GM12872 (cell line): ENCODE data around the gene PREX1.

Experiments used
- TF ChIP-seq, protein P1 (sequence below): IDR thresholded peaks from 3 replicates; pipeline ENCODE4 v1.5.1; 2011; ENCODE audit warnings: low read depth, mild to moderate bottlenecking, low read length, moderate library complexity; ENCODE audit not compliant: insufficient read depth

PREX1 gene

DNA sequence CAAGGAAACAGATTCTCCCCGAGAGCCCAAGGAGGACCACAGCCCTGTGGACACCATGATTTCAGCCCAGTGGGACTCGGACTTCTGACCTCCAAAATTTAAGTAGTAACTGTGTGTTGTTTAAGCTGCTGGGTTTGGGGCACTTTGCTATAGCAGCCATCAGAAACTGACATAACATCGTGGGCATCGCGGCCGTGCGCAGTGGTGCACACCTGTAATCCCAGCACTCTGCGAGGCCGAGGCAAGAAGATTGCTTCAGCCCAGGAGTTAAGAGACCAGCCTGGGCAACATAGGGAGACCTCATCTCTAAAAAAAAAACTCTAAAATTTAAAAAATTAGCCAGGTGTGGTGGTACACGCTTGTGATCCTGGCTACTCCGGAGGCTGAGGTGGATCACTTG is 175.8 kb downstream of the PREX1 start:
- TF ChIP-seq, protein P1, sequence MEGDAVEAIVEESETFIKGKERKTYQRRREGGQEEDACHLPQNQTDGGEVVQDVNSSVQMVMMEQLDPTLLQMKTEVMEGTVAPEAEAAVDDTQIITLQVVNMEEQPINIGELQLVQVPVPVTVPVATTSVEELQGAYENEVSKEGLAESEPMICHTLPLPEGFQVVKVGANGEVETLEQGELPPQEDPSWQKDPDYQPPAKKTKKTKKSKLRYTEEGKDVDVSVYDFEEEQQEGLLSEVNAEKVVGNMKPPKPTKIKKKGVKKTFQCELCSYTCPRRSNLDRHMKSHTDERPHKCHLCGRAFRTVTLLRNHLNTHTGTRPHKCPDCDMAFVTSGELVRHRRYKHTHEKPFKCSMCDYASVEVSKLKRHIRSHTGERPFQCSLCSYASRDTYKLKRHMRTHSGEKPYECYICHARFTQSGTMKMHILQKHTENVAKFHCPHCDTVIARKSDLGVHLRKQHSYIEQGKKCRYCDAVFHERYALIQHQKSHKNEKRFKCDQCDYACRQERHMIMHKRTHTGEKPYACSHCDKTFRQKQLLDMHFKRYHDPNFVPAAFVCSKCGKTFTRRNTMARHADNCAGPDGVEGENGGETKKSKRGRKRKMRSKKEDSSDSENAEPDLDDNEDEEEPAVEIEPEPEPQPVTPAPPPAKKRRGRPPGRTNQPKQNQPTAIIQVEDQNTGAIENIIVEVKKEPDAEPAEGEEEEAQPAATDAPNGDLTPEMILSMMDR, result no peak

- TF ChIP-seq, protein P1, result no peak
These were observed 176.5 kb downstream of the PREX1 start for GRCh38 chr20:48651271-48651670.

- TF ChIP-seq, protein P1, result no peak
These were observed 177.9 kb downstream of the PREX1 start for GRCh38 chr20:48649868-48650267.

DNA sequence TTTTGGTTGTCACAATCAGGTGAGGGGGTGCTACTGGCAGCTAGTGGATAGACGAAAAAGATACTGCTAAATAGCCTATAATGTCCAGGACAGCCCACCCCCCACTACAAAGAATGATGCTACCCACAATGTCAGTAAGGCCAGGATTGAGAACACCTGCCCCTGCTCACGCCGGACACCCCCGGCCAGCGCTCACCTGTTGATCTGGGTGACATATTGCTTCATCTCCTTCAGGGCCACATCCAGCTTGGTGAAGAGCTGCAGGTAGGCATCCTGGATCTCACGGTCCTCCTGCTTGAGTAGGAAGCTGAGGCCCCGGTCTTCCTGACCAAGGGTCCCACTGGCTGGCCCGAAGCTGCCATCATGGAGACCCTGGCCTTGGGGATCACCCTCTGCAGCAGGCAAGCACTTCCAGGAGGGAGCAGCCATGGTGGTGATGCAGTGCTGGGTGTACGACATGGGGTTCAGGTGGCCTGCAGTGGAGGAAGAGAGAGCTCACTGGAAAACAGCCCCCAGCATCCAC is 178.6 kb downstream of the PREX1 start:
- TF ChIP-seq, protein P1, result no peak

DNA sequence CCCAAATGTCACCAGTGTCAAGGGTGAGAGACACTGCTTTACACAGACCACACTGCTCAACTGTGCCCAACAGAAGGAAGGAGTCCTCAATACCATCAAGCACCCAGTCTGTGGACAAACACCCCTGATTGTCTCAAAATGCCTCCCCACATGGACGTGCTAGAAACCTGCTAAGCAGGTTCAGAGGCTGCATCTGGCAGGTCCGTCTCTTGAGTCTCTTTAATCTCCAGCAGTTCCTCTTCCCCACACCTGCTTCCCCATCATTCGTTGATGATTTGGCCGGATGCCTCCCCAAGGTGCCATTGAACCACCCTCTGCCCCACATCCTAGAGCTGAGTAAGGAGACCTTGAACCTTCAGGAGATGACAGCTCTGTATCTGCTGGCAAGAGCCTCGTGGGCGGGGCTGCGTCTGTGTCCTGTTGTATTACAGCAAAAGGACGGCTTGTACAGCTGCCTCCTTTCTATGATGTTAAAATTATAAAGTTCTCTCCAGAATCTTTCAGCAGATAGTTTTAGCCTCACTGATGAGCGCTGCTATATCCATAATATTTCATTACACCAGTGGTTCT is 179.2 kb downstream of the PREX1 start:
- TF ChIP-seq, protein P1, result no peak

DNA sequence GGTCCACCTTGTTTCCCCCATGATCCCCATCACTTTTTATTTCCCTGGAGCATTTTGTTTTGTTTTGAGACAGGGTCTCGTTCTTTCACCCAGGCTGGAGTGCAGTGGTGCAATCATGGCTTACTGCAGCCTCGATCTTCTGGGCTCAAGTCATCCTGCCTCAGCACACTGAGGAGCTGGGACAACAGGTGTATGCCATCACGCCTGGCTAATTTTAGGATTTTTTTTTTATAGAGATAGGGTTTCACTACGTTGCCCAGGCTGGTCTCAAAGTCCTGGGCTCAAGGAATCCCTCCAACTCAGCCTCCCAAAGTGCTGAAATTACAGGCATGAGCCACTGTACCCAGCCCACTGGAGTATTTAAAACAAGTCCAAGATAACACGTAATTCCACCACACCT is 179.9 kb downstream of the PREX1 start:
- TF ChIP-seq, protein P1, result no peak

DNA sequence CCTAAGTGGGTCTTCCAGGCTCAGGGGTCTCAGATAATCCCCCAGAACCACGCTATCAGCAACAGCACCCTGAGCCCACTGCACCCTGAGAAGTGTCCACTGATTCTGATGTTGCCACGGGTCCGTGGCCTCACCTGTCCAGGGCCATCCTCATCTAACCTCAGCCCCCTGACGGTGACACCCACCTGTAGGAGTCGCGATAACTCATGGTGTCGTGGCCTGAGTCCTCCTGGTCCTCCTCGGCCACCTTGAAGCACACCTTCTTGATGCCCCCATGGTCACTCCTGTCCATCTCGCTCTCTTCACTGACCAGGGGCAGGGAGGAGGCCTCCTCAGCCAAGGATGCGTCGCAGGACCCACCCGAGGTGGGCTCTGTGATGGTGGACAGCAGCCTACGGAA is 182.1 kb downstream of the PREX1 start:
- TF ChIP-seq, protein P1, result no peak

DNA sequence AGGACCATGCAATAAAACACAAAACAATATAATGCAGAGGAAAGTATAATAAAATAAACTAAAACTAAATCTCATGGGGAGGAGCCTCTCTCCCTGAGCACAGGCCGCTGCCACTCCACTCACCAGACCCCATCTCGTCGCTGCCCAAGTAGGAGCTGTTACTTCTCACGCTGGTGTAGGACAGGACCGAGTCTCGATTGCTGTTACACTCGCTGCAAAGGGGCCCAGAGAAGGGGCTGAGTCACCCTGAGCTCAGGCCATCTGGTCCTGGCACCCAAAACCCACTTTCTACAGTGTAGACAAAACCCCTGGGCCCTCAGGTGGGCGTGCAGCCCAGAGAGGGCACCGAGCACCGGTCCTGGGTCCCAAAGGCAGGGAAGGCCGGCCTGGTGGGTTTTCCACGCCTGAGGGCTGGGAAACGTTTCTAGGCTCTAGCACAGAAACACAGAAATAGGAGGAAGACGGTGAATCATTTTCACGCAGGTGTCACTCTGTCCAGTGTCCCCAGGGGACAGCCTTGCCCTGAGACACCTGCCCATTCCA is 183.4 kb downstream of the PREX1 start:
- TF ChIP-seq, protein P1, result no peak
